Subcutaneous adipose tissue (tissue), 4 donors: ENCODE results near the gene MAPK9. TPM values are rescaled to one million over a fixed set of nuclear protein-coding genes. Genes with fewer than 3 reads are reported as not detected.

ENCODE experiments used
- CTCF ChIP-seq: fragments of 450-650 bp; IDR thresholded peaks from one replicate; pipeline ENCODE4 v1.5.1; 2016; ENCODE audit warnings: low read depth, mild to moderate bottlenecking, control low read depth, antibody characterized with exemption, moderate library complexity
- total RNA-seq, 4 donors: library from RNA; depleted of rRNA; stranded (reverse); fragments of >200 nt; gene quantifications; one replicate each; pipeline ENCODE4 v1.1.0, GENCODE V29; 2016

MAPK9 gene
- total RNA-seq, 4 donors from 2014 or later, result 23.7 to 34.7 (median 25.7) TPM

- TF ChIP-seq CTCF, result no peak
Observed at GRCh38 chr5:180289966-180290365, 1.9 kb downstream of the MAPK9 start.

GRCh38 chr5:180289433-180289832 is 2.5 kb downstream of the MAPK9 start:
- TF ChIP-seq CTCF, result no peak

GRCh38 chr5:180287868-180288267 is 4.0 kb downstream of the MAPK9 start:
- TF ChIP-seq CTCF, result no peak

- TF ChIP-seq CTCF, result no peak
Observed at GRCh38 chr5:180287404-180287803, 4.5 kb downstream of the MAPK9 start.

GRCh38 chr5:180284149-180284548 is 7.7 kb downstream of the MAPK9 start:
- TF ChIP-seq CTCF, result no peak

GRCh38 chr5:180283026-180283615 is 8.8 kb downstream of the MAPK9 start:
- TF ChIP-seq CTCF, result no peak

- TF ChIP-seq CTCF, result no peak
Observed at GRCh38 chr5:180282281-180282680, 9.6 kb downstream of the MAPK9 start.
